CD14-positive monocyte (primary cell): Measurements from ENCODE around the gene ALKBH3. TPM values are rescaled to one million over a fixed set of nuclear protein-coding genes. Genes with fewer than 3 reads are reported as not detected.

Experiments used
- DNase-seq, 3 donors: peaks; one replicate each; pipeline ENCODE4 v3.0.0-alpha.2; 2011 to 2022
- H2AFZ ChIP-seq: 2 replicates; pipeline ENCODE4 v1.6.0; 2012; ENCODE audit warnings: mild to moderate bottlenecking, low read depth, low read length, inconsistent platforms; ENCODE audit not compliant: insufficient read depth, poor library complexity, severe bottlenecking
- H3K27ac ChIP-seq, 2 donors: 1 replicate in 1 of 2; 2 replicates in 1 of 2; pipeline ENCODE4 v1.5.1; 2012 to 2013; ENCODE audit warnings: low read length in 2 of 2, control low read depth in 1 of 2, inconsistent platforms in 1 of 2, low read depth in 1 of 2, mild to moderate bottlenecking in 1 of 2
- H3K27me3 ChIP-seq, 2 donors: one replicate each; pipeline versions ENCODE4 v1.6.0 to v1.6.1; 2011 to 2013; ENCODE audit warnings: low read length in 2 of 2; ENCODE audit not compliant: control insufficient read depth in 2 of 2, insufficient read depth in 2 of 2
- H3K36me3 ChIP-seq, 2 donors: replicated peaks in 1 of 2; 1 replicate in 1 of 2; 2 replicates in 1 of 2; pipeline versions ENCODE4 v1.5.1 to v1.6.1; 2012 to 2013; ENCODE audit warnings: low read length in 2 of 2, control low read depth in 1 of 2, inconsistent platforms in 1 of 2, mild to moderate bottlenecking in 1 of 2; ENCODE audit not compliant: insufficient read depth in 2 of 2, control insufficient read depth in 1 of 2
- H3K4me1 ChIP-seq, 2 donors: 1 replicate in 1 of 2; 2 replicates in 1 of 2; pipeline versions ENCODE4 v1.5.1 to v1.6.1; 2012 to 2013; ENCODE audit warnings: low read length in 2 of 2, control low read depth in 1 of 2, inconsistent platforms in 1 of 2, mild to moderate bottlenecking in 1 of 2, moderate library complexity in 1 of 2; ENCODE audit not compliant: insufficient read depth in 2 of 2, control insufficient read depth in 1 of 2
- H3K4me2 ChIP-seq: replicated peaks from 2 replicates; pipeline ENCODE3; 2012; ENCODE audit warnings: low read length, moderate library complexity, mild to moderate bottlenecking; ENCODE audit not compliant: poor library complexity, severe bottlenecking; ENCODE audit errors: extremely low read depth
- H3K4me3 ChIP-seq, 3 experiments: fragments of 200-600 bp in 1 of 3; sonication (generic) in 1 of 3; replicated peaks in 1 of 3; 1 replicate in 2 of 3; 2 replicates in 1 of 3; pipeline ENCODE4 v1.5.1; 2011 to 2013; ENCODE audit warnings: low read length in 3 of 3, mild to moderate bottlenecking in 3 of 3, control low read depth in 2 of 3, low read depth in 2 of 3, inconsistent platforms in 1 of 3, moderate library complexity in 1 of 3
- H3K79me2 ChIP-seq: 2 replicates; pipeline ENCODE4 v1.6.0; 2012; ENCODE audit warnings: mild to moderate bottlenecking, control low read depth, inconsistent platforms, low read length, moderate library complexity; ENCODE audit not compliant: insufficient read depth
- H3K9ac ChIP-seq: 2 replicates; pipeline ENCODE4 v1.6.0; 2017; ENCODE audit warnings: low read length, mild to moderate bottlenecking; ENCODE audit not compliant: insufficient read depth, poor library complexity, severe bottlenecking
- H3K9me3 ChIP-seq, 2 donors: replicated peaks in 1 of 2; 1 replicate in 1 of 2; 2 replicates in 1 of 2; pipeline versions ENCODE4 v1.5.1 to v1.6.1; 2012 to 2013; ENCODE audit warnings: low read length in 2 of 2, control low read depth in 1 of 2; ENCODE audit not compliant: control insufficient read depth in 1 of 2, insufficient read depth in 1 of 2
- H4K20me1 ChIP-seq: 2 replicates; pipeline ENCODE4 v1.6.0; 2012; ENCODE audit warnings: mild to moderate bottlenecking, low read length, control low read depth, moderate library complexity; ENCODE audit not compliant: insufficient read depth
- H3K27ac Mint-ChIP-seq, 7 donors: one replicate each; pipeline ENCODE4 v1.8.0; 2020; ENCODE audit warnings: mild to moderate bottlenecking in 7 of 7, mixed read lengths in 7 of 7, moderate library complexity in 6 of 7, inconsistent platforms in 2 of 7
- H3K27me3 Mint-ChIP-seq, 3 donors: one replicate each; pipeline ENCODE4 v1.8.0; 2021 to 2022; ENCODE audit warnings: low read depth in 3 of 3, mild to moderate bottlenecking in 3 of 3, mixed read lengths in 3 of 3, moderate library complexity in 3 of 3, inconsistent platforms in 1 of 3
- H3K36me3 Mint-ChIP-seq, 2 donors: one replicate each; pipeline ENCODE4 v1.8.0; 2020; ENCODE audit warnings: mixed read lengths in 2 of 2, inconsistent platforms in 1 of 2, mild to moderate bottlenecking in 1 of 2
- H3K4me1 Mint-ChIP-seq: one replicate; pipeline ENCODE4 v1.8.0; 2020; ENCODE audit warnings: mild to moderate bottlenecking, mixed read lengths
- H3K4me3 Mint-ChIP-seq, 2 donors: one replicate each; pipeline ENCODE4 v1.8.0; 2020; ENCODE audit warnings: mild to moderate bottlenecking in 2 of 2, mixed read lengths in 2 of 2, moderate library complexity in 1 of 2
- H3K9me3 Mint-ChIP-seq, 7 donors: one replicate each; pipeline ENCODE4 v1.8.0; 2020 to 2022; ENCODE audit warnings: mixed read lengths in 7 of 7, mild to moderate bottlenecking in 6 of 7, moderate library complexity in 6 of 7, inconsistent platforms in 2 of 7
- WGBS: methylation state at CpG from one replicate; pipeline ENCODE4 v1.1.5; 2013; ENCODE audit warnings: missing lambda C conversion rate; ENCODE audit not compliant: insufficient coverage; 5-methylcytosine and 5-hydroxymethylcytosine counted together
- intact Hi-C, 2 donors: fragments of 100-400 bp; cut with micrococcal nuclease; formaldehyde crosslinking; loops; one replicate each; pipeline versions ENCODE4 v1.15.0 to v1.15.1; 2023
- polyA plus RNA-seq, 3 donors: library from polyadenylated mRNA; depleted of rRNA in 1 of 3; unstranded in 2 of 3; stranded (reverse) in 1 of 3; fragments of 300-500 nt in 2 of 3; fragments of >200 nt in 1 of 3; fragmentation: Illumina TruSeq in 2 of 3; gene quantifications; 1 replicate in 2 of 3; 2 replicates in 1 of 3; pipeline ENCODE4 v1.2.3, GENCODE V29; 2012 to 2021
- TF ChIP-seq, protein P1 (sequence below): fragments of 200-600 bp; IDR thresholded peaks from one replicate; pipeline ENCODE4 v1.8.0; 2022; ENCODE audit warnings: antibody characterized with exemption, mild to moderate bottlenecking

Gene ALKBH3
- polyA plus RNA-seq, 3 donors, result 22.1 to 25.8 (median 22.7) TPM

DNA sequence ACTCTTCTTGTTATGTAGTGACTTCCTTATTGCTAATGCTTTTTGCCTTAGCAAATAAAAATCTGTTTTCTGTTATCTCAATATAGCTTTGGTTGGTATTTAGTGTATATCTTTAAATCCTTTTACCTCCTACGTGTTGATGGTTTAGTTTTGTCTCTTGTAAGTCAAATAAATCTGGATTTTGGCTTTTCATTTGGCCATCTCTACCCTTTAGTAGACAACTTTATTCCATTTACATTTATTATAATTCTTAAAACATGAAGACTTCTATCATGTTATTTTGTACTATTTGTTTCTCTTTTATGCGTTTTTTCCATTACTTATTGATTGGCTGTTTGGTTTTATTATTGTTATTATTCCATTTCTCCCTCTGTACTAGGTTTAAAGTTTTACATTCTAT is 19.5 kb upstream of the ALKBH3 start:
- Mint-ChIP-seq H3K4me1 (no peaks in the 10 kb centered on the region), H3K9me3 (peaks cover 3 to 17% (median 8%) of the 10 kb centered on the region in 7 donors), H3K27ac (no peak overlapping the region), H3K27me3 (peaks cover 0 to 9% (median 5%) of the 10 kb centered on the region in 3 donors), H3K4me3 (no peak overlapping the region), H3K36me3 (peaks cover 3 to 5% of the 10 kb centered on the region in 2 donors)
- TF ChIP-seq, protein P1, sequence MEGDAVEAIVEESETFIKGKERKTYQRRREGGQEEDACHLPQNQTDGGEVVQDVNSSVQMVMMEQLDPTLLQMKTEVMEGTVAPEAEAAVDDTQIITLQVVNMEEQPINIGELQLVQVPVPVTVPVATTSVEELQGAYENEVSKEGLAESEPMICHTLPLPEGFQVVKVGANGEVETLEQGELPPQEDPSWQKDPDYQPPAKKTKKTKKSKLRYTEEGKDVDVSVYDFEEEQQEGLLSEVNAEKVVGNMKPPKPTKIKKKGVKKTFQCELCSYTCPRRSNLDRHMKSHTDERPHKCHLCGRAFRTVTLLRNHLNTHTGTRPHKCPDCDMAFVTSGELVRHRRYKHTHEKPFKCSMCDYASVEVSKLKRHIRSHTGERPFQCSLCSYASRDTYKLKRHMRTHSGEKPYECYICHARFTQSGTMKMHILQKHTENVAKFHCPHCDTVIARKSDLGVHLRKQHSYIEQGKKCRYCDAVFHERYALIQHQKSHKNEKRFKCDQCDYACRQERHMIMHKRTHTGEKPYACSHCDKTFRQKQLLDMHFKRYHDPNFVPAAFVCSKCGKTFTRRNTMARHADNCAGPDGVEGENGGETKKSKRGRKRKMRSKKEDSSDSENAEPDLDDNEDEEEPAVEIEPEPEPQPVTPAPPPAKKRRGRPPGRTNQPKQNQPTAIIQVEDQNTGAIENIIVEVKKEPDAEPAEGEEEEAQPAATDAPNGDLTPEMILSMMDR, result no peak
- no peak overlapping the region for H3K4me2 ChIP-seq
- H3K27me3 ChIP-seq, result no peaks in the 10 kb centered on the region
- H3K27ac ChIP-seq, result no peak overlapping the region
- peaks cover 4 to 5% of the 10 kb centered on the region in 2 donors for H3K36me3 ChIP-seq
- H3K79me2 ChIP-seq, result no peaks in the 10 kb centered on the region
- no peak overlapping the region for H3K4me3 ChIP-seq
- H3K9ac ChIP-seq, result no peak overlapping the region
- H4K20me1 ChIP-seq, result no peaks in the 10 kb centered on the region
- no CpG with 5 or more reads among the region's 2 CpGs for WGBS
- DNase-seq, result no peak
- H2AFZ ChIP-seq, result no peak overlapping the region
- H3K4me1 ChIP-seq, result no peaks in the 10 kb centered on the region
- intact Hi-C loops, result loop anchor here in 1 of 2 donors (10.0 kb wide), 1 partner anchor 176 kb away; the partner anchor contains the start of gene HSD17B12
- peaks cover 4 to 5% of the 10 kb centered on the region in 2 donors for H3K9me3 ChIP-seq

- Mint-ChIP-seq H3K27ac (no peak overlapping the region), H3K4me1 (peaks cover 20% of the 10 kb centered on the region), H3K4me3 (no peak overlapping the region), H3K27me3 (peaks cover 2 to 15% (median 10%) of the 10 kb centered on the region in 3 donors), H3K36me3 (peaks cover 0 to 2% of the 10 kb centered on the region in 2 donors), H3K9me3 (peaks cover 0 to 10% (median 0%) of the 10 kb centered on the region in 7 donors)
- Histone ChIP-seq H3K4me3 (no peak overlapping the region), H3K27me3 (peaks cover 0 to 3% of the 10 kb centered on the region in 2 donors), H3K4me1 (peaks cover 20 to 22% of the 10 kb centered on the region in 2 donors), H3K4me2 (no peak overlapping the region), H3K27ac (no peak overlapping the region), H3K79me2 (no peaks in the 10 kb centered on the region), H2AFZ (no peak overlapping the region), H3K9ac (no peak overlapping the region), H3K36me3 (no peaks in the 10 kb centered on the region), H4K20me1 (no peaks in the 10 kb centered on the region), H3K9me3 (no peaks in the 10 kb centered on the region)
- TF ChIP-seq, protein P1, result no peak
- DNase-seq, result no peak
- intact Hi-C loops, result loop anchor here in 1 of 2 donors (10.0 kb wide), 1 partner anchor 182 kb away; the partner anchor contains the start of gene HSD17B12
- WGBS, result 100% methylated on average over 1 of the region's 2 CpGs
Observed at GRCh38 chr11:43866520-43866919, 14.1 kb upstream of the ALKBH3 start.
